GM12873 (cell line): Measurements from ENCODE around the gene SORL1.

Experiments
- CTCF ChIP-seq: IDR thresholded peaks from 2 replicates; pipeline ENCODE4 v1.5.1; 2012; ENCODE audit warnings: low read depth, mild to moderate bottlenecking, moderate library complexity, low read length, control low read depth; ENCODE audit not compliant: insufficient read depth; ENCODE audit errors: missing control alignments

SORL1 gene

GRCh38 chr11:121583825-121584224 is 131.7 kb downstream of the SORL1 start:
- TF ChIP-seq CTCF = no peak

- TF ChIP-seq CTCF = no peak
Observed at GRCh38 chr11:121586750-121587149, 134.6 kb downstream of the SORL1 start.

GRCh38 chr11:121587182-121587581 is 135.1 kb downstream of the SORL1 start:
- no peak for TF ChIP-seq CTCF

- TF ChIP-seq CTCF = no peak
Observed at GRCh38 chr11:121588747-121589146, 136.6 kb downstream of the SORL1 start.

- TF ChIP-seq CTCF = no peak
Observed at GRCh38 chr11:121589946-121590537, 137.9 kb downstream of the SORL1 start.

GRCh38 chr11:121590772-121591404 is 138.8 kb downstream of the SORL1 start:
- TF ChIP-seq CTCF = no peak

- peak; percentile 84 for TF ChIP-seq CTCF
Observed at GRCh38 chr11:121591405-121592033, 139.4 kb downstream of the SORL1 start.
